ENCODE results near the gene JTB. TPM values are rescaled to one million over a fixed set of nuclear protein-coding genes. Genes with fewer than 3 reads are reported as not detected.
"Not testable (repeated sequence)": the region's sequence is repeated elsewhere in the genome, so short reads cannot be mapped to it uniquely, and the experiment has no call there.

The JTB gene
- 100 to 1,000 TPM; 179 to 218 (median 201) TPM for total RNA-seq

- peak; percentile 88 to 98 for DNase-seq (ENCODE audit: low spot score in 2 of 2)
- TF ChIP-seq, protein P1, sequence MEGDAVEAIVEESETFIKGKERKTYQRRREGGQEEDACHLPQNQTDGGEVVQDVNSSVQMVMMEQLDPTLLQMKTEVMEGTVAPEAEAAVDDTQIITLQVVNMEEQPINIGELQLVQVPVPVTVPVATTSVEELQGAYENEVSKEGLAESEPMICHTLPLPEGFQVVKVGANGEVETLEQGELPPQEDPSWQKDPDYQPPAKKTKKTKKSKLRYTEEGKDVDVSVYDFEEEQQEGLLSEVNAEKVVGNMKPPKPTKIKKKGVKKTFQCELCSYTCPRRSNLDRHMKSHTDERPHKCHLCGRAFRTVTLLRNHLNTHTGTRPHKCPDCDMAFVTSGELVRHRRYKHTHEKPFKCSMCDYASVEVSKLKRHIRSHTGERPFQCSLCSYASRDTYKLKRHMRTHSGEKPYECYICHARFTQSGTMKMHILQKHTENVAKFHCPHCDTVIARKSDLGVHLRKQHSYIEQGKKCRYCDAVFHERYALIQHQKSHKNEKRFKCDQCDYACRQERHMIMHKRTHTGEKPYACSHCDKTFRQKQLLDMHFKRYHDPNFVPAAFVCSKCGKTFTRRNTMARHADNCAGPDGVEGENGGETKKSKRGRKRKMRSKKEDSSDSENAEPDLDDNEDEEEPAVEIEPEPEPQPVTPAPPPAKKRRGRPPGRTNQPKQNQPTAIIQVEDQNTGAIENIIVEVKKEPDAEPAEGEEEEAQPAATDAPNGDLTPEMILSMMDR (IDR thresholded peaks at IDR 0.05): no peak
- TF ChIP-seq POLR2A (IDR thresholded peaks at IDR 0.05): peak in 1 of 2 donors; percentile 82
- 0 to 1% methylated on average over 38 to 47 of the region's 75 CpGs for WGBS, 2 donors
- intact Hi-C loops (cut with DNase I; ENCODE audit: low total_unique reads): loop anchor here (5.0 kb wide), 1 partner anchor 180 kb away; no protein-coding TSS in a partner anchor
- peak within 1 kb of the TSS; percentile 87 for H3K4me3 ChIP-seq (ENCODE audit: low read depth, poor library complexity, severe bottlenecking)
Observed at GRCh38 chr1:153977250-153978240, at the start of gene JTB. JTB (minus strand) TSS chr1:153977674; CDS start chr1:153977252, 422 bp downstream.

DNA sequence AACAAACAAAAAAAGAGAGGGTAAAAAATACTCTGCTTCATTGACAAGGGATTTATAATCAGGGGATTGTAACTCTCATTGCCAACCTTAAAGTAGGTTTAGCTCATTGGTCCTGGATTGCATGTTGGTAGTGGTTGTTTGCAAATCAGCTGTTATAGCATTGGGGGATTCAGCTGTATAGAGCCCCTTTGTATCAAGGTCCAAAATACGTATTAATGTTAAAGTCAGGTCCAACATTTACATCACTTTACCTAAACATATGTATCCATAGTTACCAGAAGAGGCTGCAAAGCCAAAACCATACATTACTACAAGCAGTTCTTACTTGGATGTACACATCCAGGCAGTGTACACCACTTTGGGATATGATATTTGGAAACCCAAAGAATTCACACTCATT, 42.5 kb upstream of the JTB start:
- DNase-seq (ENCODE audit: low spot score in 2 of 2): peak in 1 of 2 donors; percentile 1
- intact Hi-C loops (cut with DNase I; ENCODE audit: low total_unique reads): no loop called here
- TF ChIP-seq POLR2A (IDR thresholded peaks at IDR 0.05): no peak
- TF ChIP-seq, protein P1 (IDR thresholded peaks at IDR 0.05): no peak
- no peak overlapping the region for H3K4me3 ChIP-seq (ENCODE audit: low read depth, poor library complexity, severe bottlenecking)
- WGBS, 2 donors: 76 to 88% methylated on average over 1 of the region's 1 CpG

GRCh38 chr1:154019269-154019668, 41.8 kb upstream of the JTB start:
- no peak overlapping the region for H3K4me3 ChIP-seq (ENCODE audit: low read depth, poor library complexity, severe bottlenecking)
- intact Hi-C loops (cut with DNase I; ENCODE audit: low total_unique reads): no loop called here
- 79 to 86% methylated on average over 4 of the region's 4 CpGs for WGBS, 2 donors

DNA sequence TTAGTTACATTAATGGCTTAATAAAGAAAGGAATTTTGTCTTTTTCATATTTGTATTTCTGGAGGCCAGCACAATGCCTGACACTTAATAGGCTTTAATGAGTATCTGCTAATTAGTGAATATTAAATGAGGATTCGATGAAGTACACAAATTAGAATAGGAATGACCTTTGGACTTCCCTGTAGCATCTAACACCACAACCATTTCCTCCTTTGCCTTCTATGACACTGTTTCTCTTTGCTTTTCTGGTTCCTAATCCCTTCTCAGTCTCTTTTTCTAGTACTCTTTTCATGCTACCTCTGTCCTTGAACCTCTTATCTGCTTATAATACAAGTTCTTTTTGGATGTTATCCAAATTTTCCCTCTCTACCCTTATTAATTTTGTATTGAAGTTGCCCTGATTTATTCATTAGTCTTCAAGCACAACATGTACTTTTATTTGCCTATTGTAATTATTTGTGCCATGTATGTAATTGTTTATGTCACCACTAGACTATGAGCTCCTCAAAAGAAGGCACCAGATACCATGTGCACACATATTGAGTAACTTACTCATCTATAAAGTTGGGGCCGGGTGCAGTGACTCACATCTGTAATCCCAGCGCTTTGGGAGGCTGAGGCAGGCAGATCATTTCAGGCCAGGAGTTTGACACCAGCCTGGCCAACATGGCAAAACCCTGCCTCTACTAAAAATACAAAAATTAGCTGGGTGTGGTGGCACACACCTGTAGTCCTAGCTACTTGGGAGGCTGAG, 36.9 kb upstream of the JTB start:
- intact Hi-C loops (cut with DNase I; ENCODE audit: low total_unique reads): no loop called here
- H3K4me3 ChIP-seq (ENCODE audit: low read depth, poor library complexity, severe bottlenecking): no peak overlapping the region
- TF ChIP-seq, protein P1 (IDR thresholded peaks at IDR 0.05): no peak
- TF ChIP-seq POLR2A (IDR thresholded peaks at IDR 0.05): no peak
- 83% methylated on average over 3 of the region's 3 CpGs for WGBS, 2 donors
- no peak for DNase-seq (ENCODE audit: low spot score in 2 of 2)

More at GRCh38 chr1:154019269-154019668, 41.8 kb upstream of the JTB start:
- DNase-seq (ENCODE audit: low spot score in 2 of 2): no peak
- no peak for TF ChIP-seq POLR2A (IDR thresholded peaks at IDR 0.05)
- TF ChIP-seq, protein P1 (IDR thresholded peaks at IDR 0.05): no peak

DNA sequence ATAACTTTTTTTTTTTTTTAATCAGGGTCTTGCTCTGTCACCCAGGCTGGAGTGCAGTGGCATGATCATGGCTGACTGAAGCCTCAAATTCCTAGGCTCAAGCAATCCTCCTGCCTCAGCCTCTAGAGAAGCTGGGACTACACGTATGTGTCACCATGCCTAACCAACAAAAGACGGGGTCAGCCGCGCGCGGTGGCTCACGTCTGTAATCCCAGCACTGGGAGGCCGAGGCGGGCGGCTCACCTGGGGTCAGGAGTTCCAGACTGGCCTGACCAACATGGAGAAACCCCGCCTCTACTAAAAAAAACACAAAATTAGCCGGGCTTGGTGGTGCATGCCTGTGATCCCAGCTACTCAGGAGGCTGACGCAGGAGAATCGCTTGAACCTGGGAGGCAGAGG, 35.1 kb upstream of the JTB start:
- WGBS, 2 donors: 93 to 95% methylated on average over 14 of the region's 14 CpGs
- DNase-seq (ENCODE audit: low spot score in 2 of 2); H3K4me3 ChIP-seq (ENCODE audit: low read depth, poor library complexity, severe bottlenecking); intact Hi-C loops (cut with DNase I; ENCODE audit: low total_unique reads): not testable (repeated sequence)

- intact Hi-C loops (cut with DNase I; ENCODE audit: low total_unique reads): no loop called here
- no peak for TF ChIP-seq POLR2A (IDR thresholded peaks at IDR 0.05)
- TF ChIP-seq, protein P1 (IDR thresholded peaks at IDR 0.05): no peak
- DNase-seq (ENCODE audit: low spot score in 2 of 2): no peak
- no peak overlapping the region for H3K4me3 ChIP-seq (ENCODE audit: low read depth, poor library complexity, severe bottlenecking)
- WGBS, 2 donors: 88 to 89% methylated on average over 1 of the region's 1 CpG
Observed at GRCh38 chr1:154012129-154012528, 34.7 kb upstream of the JTB start.

Measured in lower leg skin (tissue), 4 donors.